ENCODE measurements around the gene DNAJC27.

The DNAJC27 gene

DNA sequence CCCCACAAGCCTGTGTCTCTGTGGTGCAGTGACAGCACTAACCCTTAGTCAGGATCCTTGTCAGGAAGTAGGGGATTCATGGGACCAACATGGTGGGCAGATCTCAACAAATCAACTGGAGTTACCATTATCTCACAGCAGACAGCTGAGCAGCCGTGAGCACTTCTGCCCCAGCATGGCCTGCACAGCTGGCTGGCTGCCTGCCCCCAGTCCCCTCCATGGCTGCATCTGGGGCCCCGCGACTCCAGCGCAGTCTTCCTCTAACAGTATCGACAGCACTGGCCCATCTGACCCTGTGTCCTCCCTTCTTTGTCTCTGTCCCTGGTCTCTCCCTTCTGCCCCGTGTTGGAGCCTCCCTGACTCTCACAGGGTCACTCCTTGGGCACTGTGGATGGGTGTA, 47.0 kb downstream of the DNAJC27 start:
- DNase-seq = no peak

DNA sequence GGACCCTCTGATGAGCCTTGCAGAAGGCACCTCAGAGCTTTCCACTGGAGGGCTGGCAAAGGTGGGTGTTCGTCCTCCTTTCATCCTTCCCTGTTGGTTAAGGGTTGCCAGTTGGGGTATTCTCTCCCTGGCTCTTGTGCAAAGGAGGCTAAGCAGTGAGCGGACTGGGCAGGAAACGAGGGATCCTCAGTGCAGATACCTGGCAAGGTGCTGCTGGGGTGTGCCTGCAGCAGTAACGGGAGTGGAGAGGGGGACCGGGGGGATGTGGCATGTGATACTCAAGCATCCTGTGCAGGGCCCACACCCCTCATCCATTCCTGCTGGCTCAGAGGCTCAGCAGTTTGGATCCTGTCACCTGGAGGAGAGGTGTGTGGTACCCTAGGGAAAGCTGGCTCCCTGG, 47.5 kb downstream of the DNAJC27 start:
- DNase-seq = no peak

DNA sequence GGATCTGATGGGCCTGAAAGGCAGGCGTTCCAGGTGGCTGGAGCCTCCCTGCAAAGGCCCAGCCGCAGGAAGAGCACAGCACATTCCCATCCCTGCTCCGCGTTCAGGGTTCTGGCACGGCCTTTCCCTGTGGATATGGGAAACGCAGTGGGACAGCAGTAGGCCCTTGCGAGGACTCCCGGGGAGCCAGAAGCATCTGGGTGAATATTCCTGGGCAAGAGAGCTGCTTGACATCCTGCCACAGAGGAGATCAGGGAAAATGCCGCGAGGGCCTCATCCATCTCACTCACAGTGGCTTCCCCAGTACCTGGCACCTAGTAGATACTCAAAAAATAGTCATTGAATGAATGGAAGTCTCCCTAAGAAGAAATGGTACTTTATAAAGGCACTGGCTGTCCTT, 48.6 kb downstream of the DNAJC27 start:
- no peak for DNase-seq

DNA sequence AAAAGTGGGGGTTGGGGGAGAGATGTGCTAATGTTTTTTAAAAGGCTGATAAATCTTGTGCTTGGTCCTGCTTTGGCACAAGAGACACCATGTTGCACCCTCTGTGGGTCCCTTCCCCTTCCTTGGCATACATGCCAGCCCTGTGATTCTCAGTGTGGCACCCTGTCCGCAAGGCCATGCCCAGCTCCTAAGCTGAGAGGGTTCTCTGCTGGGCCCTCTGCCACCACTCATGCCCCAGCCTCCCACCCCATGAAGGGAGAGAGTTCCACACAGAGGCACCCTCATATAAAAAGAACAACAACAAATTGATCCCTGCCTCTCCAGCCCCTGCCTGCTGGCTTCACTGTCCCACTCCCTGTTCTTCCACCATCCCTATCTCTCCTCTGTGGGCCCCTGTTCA, 49.2 kb downstream of the DNAJC27 start:
- DNase-seq = no peak

DNA sequence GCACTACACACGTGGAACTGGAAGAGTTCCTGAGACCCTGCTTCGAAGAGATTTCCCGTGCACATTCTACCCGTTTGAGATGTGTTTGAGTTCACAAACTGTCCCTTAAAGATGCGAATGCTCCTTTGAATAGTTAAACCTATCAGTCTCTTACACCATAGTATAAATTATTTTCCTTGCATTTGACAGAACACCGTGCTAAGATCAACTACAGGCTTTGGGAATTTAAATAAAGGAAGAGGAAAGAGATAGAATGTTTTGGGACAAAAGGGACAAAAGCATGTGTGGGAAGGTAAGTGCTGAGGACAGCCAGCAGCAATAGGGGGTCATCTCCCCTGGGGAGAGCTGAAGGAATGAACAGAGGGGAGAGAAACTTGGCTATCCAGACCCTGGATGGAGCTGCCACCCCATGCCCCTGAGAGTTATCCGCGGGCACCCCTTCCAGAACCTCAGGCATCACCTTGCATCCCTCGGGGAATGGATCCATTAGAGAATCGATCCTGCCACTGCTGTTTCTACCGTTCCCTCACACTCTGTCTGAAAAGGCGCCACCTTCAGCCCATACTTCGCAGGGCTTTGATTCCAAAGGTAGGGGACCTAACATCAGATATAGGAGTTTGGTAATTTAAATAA, 50.8 kb downstream of the DNAJC27 start:
- peak; percentile 55 for DNase-seq

DNA sequence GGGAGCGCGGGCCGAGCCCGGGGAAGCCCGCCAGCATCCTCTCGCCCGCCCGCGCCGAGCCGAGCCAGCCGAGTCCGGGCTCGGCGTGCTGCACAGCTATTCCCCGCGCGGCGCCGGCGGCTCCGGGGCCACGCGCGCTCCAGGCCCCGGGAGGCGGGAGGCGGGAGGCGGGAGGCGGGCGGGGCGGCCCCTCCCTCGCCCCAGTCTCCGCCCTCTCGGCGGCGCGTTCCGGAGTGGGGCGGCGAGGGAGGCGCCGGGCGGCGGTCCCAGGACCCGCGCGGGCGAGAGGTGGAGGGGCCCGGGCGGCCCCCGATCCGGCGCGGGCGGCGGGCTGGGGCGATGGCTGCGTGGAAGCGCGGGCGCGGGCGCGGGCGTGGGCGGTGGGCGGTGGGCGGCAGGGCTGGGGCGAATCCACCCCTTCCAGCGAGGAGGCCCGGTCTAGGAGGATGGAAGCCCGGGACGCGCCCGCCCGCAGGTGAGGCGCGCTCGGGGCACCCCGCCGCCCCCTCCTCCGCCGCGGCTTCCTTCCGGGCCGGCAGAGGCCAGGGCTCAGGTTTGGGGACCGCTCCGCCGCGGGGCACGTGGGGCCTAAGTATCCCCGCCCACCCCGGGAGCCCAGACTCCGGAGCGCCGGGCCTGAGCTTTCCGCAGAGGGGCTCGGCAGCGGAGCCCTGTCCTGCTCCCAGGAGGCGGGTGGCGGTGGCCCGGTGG, 51.5 kb downstream of the DNAJC27 start, which contains the start of gene ADCY3:
TSS of gene ADCY3 (minus strand) at position 140 of the 711 bp plus-strand sequence. CDS start 1,250 bp downstream, outside the sequence.
- DNase-seq = peak; percentile 69

DNA sequence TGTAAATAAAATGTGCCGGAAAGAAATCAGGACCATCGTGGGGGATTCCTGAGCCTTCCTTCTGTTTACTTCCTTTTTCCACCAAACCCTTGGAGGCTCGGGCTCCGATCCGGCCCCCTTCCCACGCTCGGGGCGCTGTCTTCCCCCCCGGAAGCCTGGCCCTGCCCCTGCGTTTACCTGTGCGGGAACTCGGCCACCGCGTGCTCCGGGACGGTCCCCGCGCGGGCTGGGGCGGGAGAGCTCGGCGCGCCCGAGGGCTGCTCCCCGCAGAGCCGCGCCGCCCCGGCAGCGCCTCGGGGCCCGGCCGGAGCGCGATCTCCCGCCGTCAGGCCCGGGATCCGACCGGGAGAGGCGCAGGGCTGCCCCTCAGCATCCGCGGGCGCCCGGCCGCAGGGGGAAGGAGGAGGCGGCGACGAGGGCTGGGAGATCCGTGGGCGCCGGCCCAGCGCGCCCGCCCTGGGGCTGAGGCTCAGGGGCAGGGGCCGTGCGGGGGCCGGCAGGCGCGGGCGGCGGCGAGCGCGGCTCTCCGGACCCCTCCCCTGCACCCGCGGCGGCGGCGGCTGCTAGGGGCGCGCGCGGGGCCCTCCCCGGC, 52.2 kb downstream of the DNAJC27 start:
- no peak for DNase-seq

DNA sequence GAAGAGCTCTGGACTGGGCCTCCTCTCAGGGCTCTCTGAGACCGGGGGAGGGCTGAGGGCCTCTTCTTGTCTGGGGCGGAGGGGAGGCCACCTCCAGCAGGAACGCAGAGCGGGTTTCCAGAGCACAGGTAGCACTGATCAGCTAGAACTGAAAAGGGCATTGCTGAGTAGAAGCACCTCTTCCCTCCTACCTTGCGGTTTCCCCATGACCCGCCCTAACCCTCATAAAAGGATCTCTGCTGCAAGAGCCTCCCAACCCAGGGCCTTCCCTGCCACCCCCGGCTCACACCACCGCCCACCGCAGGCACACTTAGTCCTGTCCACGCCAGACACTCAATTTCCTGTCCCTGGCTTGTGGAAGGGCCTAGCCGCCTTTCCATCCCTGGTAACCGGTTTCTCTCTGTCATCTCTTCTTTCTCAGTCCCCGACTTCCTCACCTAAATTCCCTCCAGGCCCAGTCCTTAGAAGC, 52.7 kb downstream of the DNAJC27 start:
- peak; percentile 46 for DNase-seq

DNA sequence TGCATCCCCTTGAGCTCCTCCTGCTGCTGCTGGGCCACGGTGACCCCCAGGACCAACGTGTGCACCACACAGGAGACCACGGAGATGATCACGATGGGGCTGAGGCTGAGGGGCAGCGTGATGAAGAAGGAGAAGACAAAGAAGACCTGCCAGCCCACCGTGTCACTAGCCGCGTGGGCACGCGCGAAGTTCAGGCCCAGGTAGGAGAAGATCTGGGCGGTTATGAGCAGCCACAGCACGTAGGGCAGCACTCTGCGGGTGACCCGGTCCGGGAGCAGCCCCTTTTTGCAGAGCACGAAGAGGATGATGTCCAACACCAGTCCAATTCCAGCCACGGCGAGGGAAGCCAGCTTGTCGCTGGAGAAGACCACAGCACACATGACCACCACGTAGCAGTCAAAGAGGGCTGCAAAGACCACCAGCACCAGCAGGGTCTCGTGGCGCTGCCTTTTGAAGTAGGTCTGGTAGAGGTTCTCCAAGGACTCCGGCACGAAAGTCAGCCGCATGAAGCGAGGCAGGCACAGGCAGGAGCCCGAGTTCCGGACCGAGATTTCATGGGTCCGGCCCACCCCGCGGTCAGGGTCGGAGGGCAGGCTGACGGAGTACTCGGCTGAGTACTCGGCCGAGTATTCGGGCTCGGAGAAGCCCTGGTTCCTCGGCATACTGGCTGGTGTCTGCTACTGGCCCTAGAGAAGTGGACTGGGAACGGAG, 53.3 kb downstream of the DNAJC27 start:
- DNase-seq = no peak

DNA sequence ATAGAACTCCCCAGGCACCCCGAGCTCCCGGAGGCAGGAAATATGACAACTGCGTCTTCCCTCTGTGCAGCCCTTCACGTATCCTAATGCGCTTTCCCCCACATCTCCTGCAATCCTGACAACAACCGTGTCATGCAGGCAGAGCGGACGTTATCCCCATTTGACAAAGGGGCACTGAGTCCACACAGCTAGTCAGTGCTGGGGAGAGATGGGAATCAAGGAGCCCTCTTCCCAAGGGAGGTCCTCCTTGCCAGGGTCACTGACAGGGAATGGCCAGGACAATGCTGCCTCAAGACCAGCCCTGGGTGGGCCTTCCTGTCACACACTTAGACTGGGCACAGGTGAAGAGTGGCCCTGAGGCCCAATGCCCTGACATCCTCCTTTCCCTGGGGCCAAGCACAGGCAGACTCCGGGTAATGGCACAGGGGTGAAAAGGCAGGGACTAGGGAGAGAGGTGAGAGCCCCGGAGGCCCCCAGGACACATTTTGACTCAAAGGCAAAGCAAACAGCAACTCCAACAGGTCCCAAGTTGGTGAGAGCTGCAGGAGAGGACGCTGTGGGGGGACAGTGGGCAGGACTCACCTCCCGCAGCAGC, 53.9 kb downstream of the DNAJC27 start:
- no peak for DNase-seq

DNA sequence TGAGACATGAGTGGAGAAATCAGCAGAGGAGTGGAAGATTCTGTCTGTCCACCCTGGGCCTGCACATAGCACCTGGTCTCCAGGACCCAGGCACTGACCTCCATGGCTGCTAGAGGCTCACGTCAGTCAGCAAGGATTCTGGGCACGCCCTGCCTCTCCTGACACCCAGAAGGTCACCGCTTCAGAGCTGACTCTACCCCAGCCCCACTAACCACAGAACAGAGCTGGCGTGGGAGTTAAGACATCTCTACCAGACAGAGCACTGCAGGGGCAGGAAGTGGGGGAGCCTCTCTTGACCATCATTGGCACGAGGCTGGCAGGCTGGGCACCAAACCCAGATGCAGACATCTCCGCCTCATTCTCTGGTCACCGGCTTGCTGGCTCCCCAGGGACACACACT, 54.7 kb downstream of the DNAJC27 start:
- no peak for DNase-seq

DNA sequence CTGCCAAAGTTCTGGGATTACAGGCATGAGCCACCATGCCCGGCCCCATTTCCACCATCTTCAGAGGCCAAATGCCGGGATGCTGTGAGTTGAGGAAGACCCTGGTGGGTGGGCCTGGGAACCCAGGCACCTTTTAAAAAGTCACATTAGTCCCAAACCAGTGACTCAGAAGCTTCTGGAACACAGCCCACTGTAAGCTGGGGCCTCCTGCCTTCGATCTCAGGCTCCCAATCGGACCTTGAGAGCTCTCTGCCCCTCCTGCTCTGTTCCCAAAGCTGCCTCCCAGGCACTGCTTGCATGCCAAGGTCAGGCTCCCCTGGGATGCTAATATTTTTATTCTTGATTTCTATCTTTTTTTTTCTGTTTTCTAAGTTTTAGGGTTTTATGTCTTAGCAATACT, 56.0 kb downstream of the DNAJC27 start:
- DNase-seq = no peak

DNA sequence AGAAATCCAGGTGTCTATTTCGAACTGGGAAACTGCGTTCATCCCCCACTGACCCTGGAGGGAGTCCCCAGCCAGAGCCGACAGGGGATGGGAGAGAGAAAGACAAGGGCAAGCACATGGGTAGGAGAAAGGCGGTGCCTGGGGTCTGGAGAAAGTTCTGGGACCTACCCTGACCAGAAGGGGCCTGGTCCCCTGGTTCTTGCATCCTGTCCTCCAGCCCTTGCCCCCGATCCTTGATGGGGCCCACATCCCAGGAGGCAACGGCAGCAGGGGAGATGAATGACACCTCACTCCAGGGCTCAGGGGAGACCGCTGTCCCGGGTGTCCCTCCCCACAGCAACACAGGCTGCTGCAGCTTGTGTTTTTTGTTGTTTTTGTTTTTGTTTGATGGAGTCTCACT, 56.6 kb downstream of the DNAJC27 start:
- DNase-seq = no peak

DNA sequence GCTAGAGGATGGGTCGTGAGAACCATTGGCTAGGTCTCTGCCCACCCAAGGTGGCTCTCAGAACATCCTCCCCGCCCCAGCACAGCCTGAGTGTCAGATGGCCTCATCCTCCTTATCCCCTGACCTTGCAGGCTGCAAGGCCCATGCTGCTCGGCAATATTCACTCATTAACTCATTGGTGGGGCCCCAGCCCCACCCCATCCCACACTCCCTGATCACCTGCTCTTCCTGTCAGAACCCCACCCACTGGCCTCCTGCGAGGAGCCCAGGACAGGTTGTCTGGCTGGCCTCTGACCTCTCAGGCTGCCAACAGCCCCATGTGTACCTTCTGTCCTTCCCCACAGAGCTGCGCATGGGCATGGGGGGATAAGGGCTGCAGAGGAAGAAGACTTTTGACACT, 57.0 kb downstream of the DNAJC27 start:
- DNase-seq = no peak

DNA sequence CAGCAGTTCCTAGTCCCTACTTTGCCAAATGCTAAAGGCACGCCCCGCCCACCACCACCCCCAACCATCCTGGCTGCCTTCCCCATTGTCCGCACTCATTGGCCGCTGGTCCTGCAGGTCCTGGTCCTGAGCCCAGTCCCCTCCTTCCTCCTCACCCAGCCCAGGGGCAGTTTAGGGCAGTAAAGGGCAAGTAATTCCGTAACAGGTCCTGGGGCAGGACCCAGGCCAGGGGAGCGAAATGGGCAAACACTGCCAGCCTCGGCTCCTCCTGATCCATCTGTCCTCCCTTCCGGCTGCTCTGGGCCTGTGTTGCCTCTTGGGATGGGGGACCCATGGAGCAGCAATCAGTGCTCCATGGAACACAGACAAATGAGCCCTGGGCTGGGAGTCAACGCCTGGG, 57.8 kb downstream of the DNAJC27 start:
- no peak for DNase-seq

DNA sequence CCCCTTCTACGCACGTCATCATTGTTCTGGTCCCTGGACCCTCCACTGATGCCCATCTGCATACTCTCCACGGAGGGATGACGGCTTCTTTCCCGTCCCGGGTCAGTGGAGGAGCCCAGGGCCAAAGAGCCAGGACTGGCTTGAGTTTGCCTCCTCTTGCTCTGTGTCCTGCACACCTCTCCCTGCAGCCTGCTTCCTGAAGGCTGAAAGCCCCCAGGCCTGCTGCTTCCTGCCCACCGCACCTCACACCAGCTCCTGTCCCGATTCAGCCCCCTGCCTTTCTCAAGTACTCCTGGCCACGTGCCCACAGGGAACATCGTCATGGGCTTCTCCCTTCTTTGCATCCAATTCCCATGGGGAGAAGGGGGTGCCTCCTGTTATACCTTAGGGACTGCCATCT, 58.8 kb downstream of the DNAJC27 start:
- no peak for DNase-seq

DNA sequence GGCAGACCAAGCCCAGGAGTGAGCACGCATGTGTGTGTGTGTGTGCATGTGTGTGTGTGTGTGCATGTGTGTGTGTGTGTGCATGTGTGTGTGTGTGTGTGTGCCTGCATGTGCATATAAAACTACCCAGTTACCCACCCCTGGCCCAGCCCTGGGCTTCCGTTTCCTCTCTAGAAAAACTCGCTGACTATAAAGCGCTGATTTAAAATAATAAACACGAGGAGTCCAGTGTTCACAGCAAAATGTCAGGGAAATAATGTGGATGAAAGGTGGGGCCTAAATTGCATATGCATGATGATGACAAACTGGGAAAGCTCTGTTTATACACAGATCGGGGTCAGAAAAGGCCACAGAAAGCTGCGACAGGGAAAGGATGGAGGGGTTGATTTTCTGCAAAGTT, 59.2 kb downstream of the DNAJC27 start:
- DNase-seq = no peak

DNA sequence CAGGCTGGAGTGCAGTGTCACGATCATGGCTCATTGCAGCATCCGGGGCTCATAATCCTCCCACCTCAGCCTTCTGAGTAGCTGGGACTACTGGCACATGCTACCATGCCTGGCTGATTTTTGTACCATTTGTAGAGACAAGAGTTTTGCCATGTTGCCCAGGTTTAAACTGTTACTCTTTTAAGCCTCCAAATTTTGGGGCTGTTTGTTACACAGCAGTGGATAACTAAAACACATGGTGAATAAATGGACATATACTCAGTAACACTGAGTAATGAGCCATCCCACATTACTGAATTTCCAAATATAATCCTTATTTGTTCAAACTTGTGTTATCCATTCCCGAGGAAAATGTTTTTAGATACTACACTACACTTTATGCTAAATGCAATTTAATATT, 61.5 kb downstream of the DNAJC27 start:
- no peak for DNase-seq

DNA sequence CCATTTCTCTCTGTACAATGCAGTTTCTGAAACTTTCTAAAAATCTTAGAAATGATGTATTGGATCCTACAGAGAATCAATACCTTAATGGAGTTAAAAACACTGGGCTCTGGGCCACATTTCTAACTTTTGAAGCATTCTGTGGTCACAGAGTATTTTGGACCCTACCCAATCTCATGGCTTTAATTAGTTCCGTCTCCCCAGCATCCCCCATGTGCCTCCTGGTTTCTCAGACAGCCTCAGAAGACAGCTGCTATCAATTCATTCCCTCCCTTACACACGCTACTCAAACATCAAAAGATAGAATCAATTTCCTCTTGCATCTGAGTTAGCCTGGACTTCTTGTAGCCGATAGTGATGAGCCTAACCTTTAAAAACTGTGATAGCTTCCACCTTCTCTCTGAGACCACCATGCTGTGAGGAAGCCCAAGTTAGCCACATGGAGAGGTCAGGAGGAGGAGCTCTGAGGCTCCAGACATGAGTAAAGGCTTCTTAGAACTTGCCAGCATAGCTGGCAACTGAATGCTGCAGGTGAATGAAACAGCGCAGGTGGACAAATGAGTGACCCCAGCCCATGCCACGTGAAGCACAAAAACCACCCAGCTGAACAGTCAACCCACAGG, 62.1 kb downstream of the DNAJC27 start:
- DNase-seq = no peak

DNA sequence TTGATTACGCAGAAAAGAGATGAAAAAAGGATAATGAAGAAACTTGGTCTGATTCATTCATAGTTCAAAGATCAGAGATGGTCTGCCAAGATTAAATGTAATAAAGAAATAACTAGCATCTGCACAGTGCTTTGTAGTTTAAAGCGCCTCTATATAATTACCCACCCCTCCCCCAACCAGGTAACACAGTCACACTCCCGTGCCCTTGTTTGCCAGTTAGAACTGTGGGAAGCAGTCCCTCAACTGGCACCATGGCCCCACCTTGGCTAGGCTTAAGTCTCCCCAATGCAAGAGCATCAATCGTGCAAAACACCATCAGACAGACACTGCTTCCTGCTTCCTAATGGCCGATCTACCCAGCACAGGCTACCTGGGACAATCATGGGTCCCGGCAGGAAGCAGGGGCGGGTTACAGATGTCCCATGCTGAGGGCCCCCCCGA, 63.3 kb downstream of the DNAJC27 start:
- no peak for DNase-seq

DNA sequence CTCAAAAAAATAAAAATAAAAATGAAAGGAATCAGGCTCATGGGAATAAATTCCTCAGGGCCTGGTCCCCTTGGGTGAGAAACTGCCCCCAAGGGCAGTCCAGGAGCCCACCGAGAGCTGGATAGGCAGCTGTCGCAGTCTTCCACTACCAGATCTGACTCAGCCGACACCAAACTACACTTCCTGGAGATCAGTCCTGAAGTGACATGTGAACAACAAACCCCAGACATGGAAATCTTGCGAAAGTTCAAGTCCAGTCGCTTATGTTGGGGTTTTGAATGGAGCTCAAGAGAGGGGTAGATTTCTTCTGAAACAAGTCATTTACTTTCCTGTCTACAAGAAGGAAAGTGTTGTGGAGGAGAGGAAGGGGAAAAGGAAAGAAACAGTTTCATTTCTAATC, 64.6 kb downstream of the DNAJC27 start:
- DNase-seq = no peak

DNA sequence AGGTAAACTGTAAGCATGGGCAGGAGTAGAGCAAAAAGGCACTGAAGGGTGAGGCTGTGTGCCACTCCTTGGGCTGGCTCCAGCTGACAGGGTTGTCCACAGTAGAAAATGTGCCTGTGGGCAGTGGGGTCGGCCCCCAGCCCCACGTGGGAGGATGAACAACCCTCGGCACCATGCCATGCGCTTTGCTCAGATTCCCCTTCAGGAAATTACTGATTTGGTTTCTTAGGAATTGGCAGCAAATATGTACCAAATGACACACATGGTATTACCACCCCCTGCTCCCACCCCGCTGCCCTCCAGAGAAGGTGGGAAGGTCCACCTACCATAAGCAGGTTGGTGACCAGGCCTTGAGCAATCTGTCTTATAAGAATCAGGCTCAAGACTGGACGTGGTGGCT, 65.3 kb downstream of the DNAJC27 start:
- DNase-seq = no peak

Data from NCI-H69 (cell line).